ENCODE results near the gene TMEFF2. TPM values are rescaled to one million over a fixed set of nuclear protein-coding genes. Genes with fewer than 3 reads are reported as not detected.

The TMEFF2 gene
- total and polyA plus RNA-seq, 2 of the 8 experiments (the other 6 are each of a cell fraction or from before 2014, with no cell fraction given), result 0.91 to 3.7 TPM

DNA sequence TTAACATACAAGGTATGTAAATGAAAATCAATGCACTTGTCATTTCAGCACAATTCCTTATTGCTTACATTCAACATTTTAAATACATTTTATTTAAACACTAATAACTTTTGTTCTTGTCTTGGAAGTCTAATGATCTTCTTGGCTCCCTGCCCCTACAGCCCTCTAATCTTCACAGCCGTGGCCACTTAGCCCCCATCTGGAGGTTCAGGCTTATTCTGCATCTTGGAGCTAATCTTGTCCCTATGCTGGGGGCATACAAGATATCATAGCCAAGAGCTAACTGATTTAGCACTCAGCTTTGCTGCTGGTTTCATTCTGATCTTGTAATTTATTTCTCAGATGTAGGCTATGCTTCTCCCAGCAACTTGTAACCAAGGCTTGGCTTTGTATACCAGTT is 140.8 kb downstream of the TMEFF2 start (continued):
- TF ChIP-seq RXRA (IDR thresholded peaks at IDR 0.05; ENCODE audit: insufficient read depth, low read depth, low read length) (no peak), CHD2 (IDR thresholded peaks at IDR 0.05; ENCODE audit: low read length) (no peak), NRF1 (IDR thresholded peaks at IDR 0.05; ENCODE audit: low read depth, low read length) (no peak), SP4 (IDR thresholded peaks at IDR 0.05; ENCODE audit: low read length) (no peak), JUN (IDR thresholded peaks at IDR 0.05; ENCODE audit: low read depth, low read length) (no peak)

Data from H1 (cell line).